HEK293T (cell line): ENCODE data around the gene LYRM4.

Source experiments
- CTCF ChIA-PET: fragments of 350-600 bp; formaldehyde crosslinking; extraction: SDS; loops from one replicate; lab custom pipeline; 2021; ENCODE audit warnings: antibody characterized with exemption, inconsistent platforms; lab: Yijun Ruan, JAX
- POLR2A ChIA-PET: fragments of 350-600 bp; formaldehyde crosslinking; extraction: SDS; loops from one replicate; lab custom pipeline; 2020; ENCODE audit warnings: antibody characterized with exemption, inconsistent platforms; lab: Yijun Ruan, JAX
- DNase-seq: peaks from one replicate; pipeline ENCODE4 v3.0.0; 2012; ENCODE audit warnings: mixed read lengths; ENCODE audit errors: extremely low spot score
- ARNT ChIP-seq: fragments of 450-650 bp; IDR thresholded peaks from 2 replicates; pipeline ENCODE4 v1.6.1; 2017; ENCODE audit warnings: mild to moderate bottlenecking
- BHLHE40 ChIP-seq: fragments of 450-650 bp; IDR thresholded peaks from 2 replicates; pipeline ENCODE4 v1.6.1; 2016; ENCODE audit warnings: mild to moderate bottlenecking, moderate library complexity, borderline replicate concordance
- CTBP1 ChIP-seq: fragments of 450-650 bp; IDR thresholded peaks from 2 replicates; pipeline ENCODE4 v1.6.1; 2016; ENCODE audit warnings: borderline replicate concordance
- ELF4 ChIP-seq: fragments of 450-650 bp; IDR thresholded peaks from 2 replicates; pipeline ENCODE4 v1.6.1; 2017; ENCODE audit warnings: antibody characterized with exemption
- FOXA1 ChIP-seq: fragments of 450-650 bp; IDR thresholded peaks from 2 replicates; pipeline ENCODE4 v1.6.1; 2016; ENCODE audit warnings: mild to moderate bottlenecking
- FOXK2 ChIP-seq: fragments of 450-650 bp; IDR thresholded peaks from 2 replicates; pipeline ENCODE4 v1.6.1; 2016; ENCODE audit warnings: mild to moderate bottlenecking
- FOXM1 ChIP-seq: fragments of 450-650 bp; IDR thresholded peaks from 2 replicates; pipeline ENCODE4 v1.6.1; 2017; ENCODE audit warnings: mild to moderate bottlenecking, borderline replicate concordance
- HDGF ChIP-seq: fragments of 450-650 bp; IDR thresholded peaks from 2 replicates; pipeline ENCODE4 v1.6.1; 2017; ENCODE audit warnings: antibody characterized with exemption, borderline replicate concordance
- L3MBTL2 ChIP-seq: fragments of 450-650 bp; conservative IDR thresholded peaks from 2 replicates; pipeline ENCODE4 v1.6.1; 2016; ENCODE audit warnings: mild to moderate bottlenecking
- LEF1 ChIP-seq: fragments of 450-650 bp; IDR thresholded peaks from 2 replicates; pipeline ENCODE4 v1.6.1; 2017; ENCODE audit warnings: mild to moderate bottlenecking, borderline replicate concordance
- NFRKB ChIP-seq: fragments of 450-650 bp; IDR thresholded peaks from 2 replicates; pipeline ENCODE4 v1.6.1; 2016; ENCODE audit warnings: mild to moderate bottlenecking, moderate library complexity
- SP1 ChIP-seq: fragments of 450-650 bp; IDR thresholded peaks from 2 replicates; pipeline ENCODE4 v1.6.1; 2017
- SUZ12 ChIP-seq: fragments of 450-650 bp; IDR thresholded peaks from 2 replicates; pipeline ENCODE4 v1.6.1; 2016; ENCODE audit warnings: mild to moderate bottlenecking
- TARDBP ChIP-seq: fragments of 450-650 bp; IDR thresholded peaks from 2 replicates; pipeline ENCODE4 v1.6.1; 2016
- ZNF384 ChIP-seq: fragments of 450-650 bp; IDR thresholded peaks from 2 replicates; pipeline ENCODE4 v1.6.1; 2016
- TF ChIP-seq, protein P1 (sequence below): fragments of 450-650 bp; IDR thresholded peaks from 2 replicates; pipeline ENCODE4 v1.6.1; 2016

LYRM4 gene

GRCh38 chr6:5285526-5285925, 24.8 kb upstream of the LYRM4 start:
- TF ChIP-seq ZNF384 (no peak), BHLHE40 (no peak), CTBP1 (no peak), NFRKB (no peak), FOXA1 (no peak), TARDBP (no peak), LEF1 (no peak), L3MBTL2 (no peak), ELF4 (no peak), SP1 (no peak), FOXK2 (no peak), ARNT (no peak), FOXM1 (no peak), SUZ12 (no peak)
- TF ChIP-seq, protein P1, sequence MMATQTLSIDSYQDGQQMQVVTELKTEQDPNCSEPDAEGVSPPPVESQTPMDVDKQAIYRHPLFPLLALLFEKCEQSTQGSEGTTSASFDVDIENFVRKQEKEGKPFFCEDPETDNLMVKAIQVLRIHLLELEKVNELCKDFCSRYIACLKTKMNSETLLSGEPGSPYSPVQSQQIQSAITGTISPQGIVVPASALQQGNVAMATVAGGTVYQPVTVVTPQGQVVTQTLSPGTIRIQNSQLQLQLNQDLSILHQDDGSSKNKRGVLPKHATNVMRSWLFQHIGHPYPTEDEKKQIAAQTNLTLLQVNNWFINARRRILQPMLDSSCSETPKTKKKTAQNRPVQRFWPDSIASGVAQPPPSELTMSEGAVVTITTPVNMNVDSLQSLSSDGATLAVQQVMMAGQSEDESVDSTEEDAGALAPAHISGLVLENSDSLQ, result no peak
- CTCF ChIA-PET, result no interaction called here
- POLR2A ChIA-PET, result no interaction called here

GRCh38 chr6:5285081-5285480, 24.3 kb upstream of the LYRM4 start:
- ChIA-PET POLR2A (no interaction called here), CTCF (no interaction called here)
- TF ChIP-seq FOXK2 (no peak), LEF1 (no peak), SUZ12 (no peak), TARDBP (no peak), HDGF (no peak), L3MBTL2 (no peak), BHLHE40 (no peak), SP1 (no peak), ARNT (no peak), ELF4 (no peak), FOXA1 (no peak)
- TF ChIP-seq, protein P1, result no peak
- no peak for DNase-seq

More at GRCh38 chr6:5285526-5285925, 24.8 kb upstream of the LYRM4 start:
- no peak for DNase-seq

- POLR2A ChIA-PET, result no interaction called here
- TF ChIP-seq FOXK2 (no peak), SP1 (no peak), SUZ12 (no peak), ZNF384 (no peak), ELF4 (no peak), HDGF (no peak), NFRKB (no peak), TARDBP (no peak), FOXA1 (no peak)
- TF ChIP-seq, protein P1, result no peak
- DNase-seq, result no peak
- CTCF ChIA-PET, result no interaction called here
These were observed 21.5 kb upstream of the LYRM4 start for GRCh38 chr6:5282191-5282623.

- TF ChIP-seq HDGF (no peak), FOXK2 (no peak), FOXM1 (no peak), SP1 (no peak), FOXA1 (no peak), ZNF384 (no peak), BHLHE40 (no peak), SUZ12 (no peak), NFRKB (no peak), CTBP1 (no peak), TARDBP (no peak), ELF4 (no peak), LEF1 (no peak), L3MBTL2 (no peak)
- no peak for DNase-seq
- POLR2A ChIA-PET, result no interaction called here
- CTCF ChIA-PET, result no interaction called here
These were observed 20.2 kb upstream of the LYRM4 start for GRCh38 chr6:5280920-5281319.

DNA sequence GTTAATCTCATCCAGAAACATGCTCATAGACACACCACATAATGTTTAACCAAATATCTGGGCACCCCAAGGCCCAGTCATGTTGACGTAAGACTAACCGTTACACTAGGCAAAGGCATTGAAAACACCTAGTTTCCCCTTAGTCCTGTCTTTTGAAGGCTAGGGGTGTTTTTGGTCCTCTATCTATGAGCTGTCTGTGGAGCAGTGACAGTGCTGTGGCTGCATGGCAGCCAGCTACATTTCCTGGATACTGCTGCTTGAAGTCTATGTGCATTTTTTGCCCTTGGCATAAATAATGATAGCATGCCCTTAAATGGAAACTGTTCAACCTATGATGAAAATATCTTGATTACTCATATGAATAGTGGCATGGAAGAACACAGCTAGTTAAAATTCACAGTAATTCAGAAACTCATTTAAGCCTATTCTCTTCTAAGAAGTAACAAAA, 19.2 kb upstream of the LYRM4 start:
- CTCF ChIA-PET, result no interaction called here
- POLR2A ChIA-PET, result no interaction called here
- DNase-seq, result no peak
- no peak for TF ChIP-seq HDGF
- no peak for TF ChIP-seq NFRKB
- no peak for TF ChIP-seq L3MBTL2

- TF ChIP-seq FOXM1 (no peak), FOXA1 (no peak), TARDBP (no peak), HDGF (no peak), FOXK2 (no peak), NFRKB (no peak), ZNF384 (no peak), SUZ12 (no peak), BHLHE40 (no peak), CTBP1 (no peak)
- CTCF ChIA-PET, result no interaction called here
- POLR2A ChIA-PET, result no interaction called here
- no peak for DNase-seq
These were observed 17.9 kb upstream of the LYRM4 start for GRCh38 chr6:5278565-5279120.
